Calu3 (cell line): ENCODE measurements around the gene MAVS. TPM values are rescaled to one million over a fixed set of nuclear protein-coding genes. Genes with fewer than 3 reads are reported as not detected.

Source experiments
- BruUV-seq: library from RNA; stranded (reverse); fragments of 400-500 nt; replicated peaks from 2 replicates; lab custom pipeline; 2021; lab: Mats Ljungman, UMichigan
- CTCF ChIA-PET: fragments of 300-600 bp; sonication (Branson Sonifier 250); formaldehyde crosslinking; loops from one replicate; lab custom pipeline; 2022; ENCODE audit warnings: antibody characterized with exemption; lab: Charles Lee
- DNase-seq: peaks from one replicate; pipeline ENCODE4 v3.0.0; 2022
- H3K27ac Mint-ChIP-seq: one replicate; pipeline ENCODE4 v1.8.0; 2022; ENCODE audit warnings: mixed read lengths; ENCODE audit not compliant: unreplicated experiment
- H3K27me3 Mint-ChIP-seq: one replicate; pipeline ENCODE4 v1.8.0; 2022; ENCODE audit warnings: mixed read lengths; ENCODE audit not compliant: unreplicated experiment
- H3K36me3 Mint-ChIP-seq: one replicate; pipeline ENCODE4 v1.8.0; 2022; ENCODE audit warnings: mild to moderate bottlenecking, moderate library complexity, mixed read lengths; ENCODE audit not compliant: insufficient read depth, unreplicated experiment
- H3K4me1 Mint-ChIP-seq: one replicate; pipeline ENCODE4 v1.8.0; 2022; ENCODE audit warnings: mild to moderate bottlenecking, low read depth, mixed read lengths; ENCODE audit not compliant: unreplicated experiment
- H3K4me3 Mint-ChIP-seq: one replicate; pipeline ENCODE4 v1.8.0; 2022; ENCODE audit warnings: mild to moderate bottlenecking, low read depth, moderate library complexity, mixed read lengths; ENCODE audit not compliant: unreplicated experiment
- H3K9me3 Mint-ChIP-seq: one replicate; pipeline ENCODE4 v1.8.0; 2022; ENCODE audit warnings: low read depth, mixed read lengths; ENCODE audit not compliant: unreplicated experiment
- CTCF ChIP-seq: fragments of 200-600 bp; IDR thresholded peaks from one replicate; pipeline ENCODE4 v1.8.0; 2022; ENCODE audit warnings: antibody characterized with exemption; ENCODE audit not compliant: unreplicated experiment
- intact Hi-C: fragments of 100-400 bp; cut with micrococcal nuclease; formaldehyde crosslinking; loops from one replicate; pipeline ENCODE4 v1.10.0; 2022; ENCODE audit not compliant: unreplicated experiment
- total RNA-seq: library from RNA; stranded (reverse); gene quantifications from 2 replicates; pipeline ENCODE4 v1.2.3, GENCODE V29; 2022

The MAVS gene
- total RNA-seq, 1 experiment from 2014 or later, result 29.8 TPM

GRCh38 chr20:3863317-3863716 lies 16.7 kb downstream of the MAVS start:
- TF ChIP-seq CTCF, result no peak
- no TSS peak for BruUV-seq
- no peak for DNase-seq
- Mint-ChIP-seq H3K27me3 (no peaks in the 10 kb centered on the region), H3K27ac (no peak overlapping the region), H3K4me3 (no peak overlapping the region), H3K36me3 (peaks cover 44% of the 10 kb centered on the region), H3K4me1 (no peaks in the 10 kb centered on the region), H3K9me3 (no peaks in the 10 kb centered on the region)
- CTCF ChIA-PET, result no interaction called here
- intact Hi-C loops, result no loop called here

- DNase-seq, result no peak
- no peak for TF ChIP-seq CTCF
- no peak overlapping the region for H3K4me3 Mint-ChIP-seq
- no peaks in the 10 kb centered on the region for H3K9me3 Mint-ChIP-seq
- no peak overlapping the region for H3K27ac Mint-ChIP-seq
- peaks cover 47% of the 10 kb centered on the region for H3K36me3 Mint-ChIP-seq
- no TSS peak for BruUV-seq
- H3K4me1 Mint-ChIP-seq, result no peaks in the 10 kb centered on the region
- intact Hi-C loops, result no loop called here
- CTCF ChIA-PET, result no interaction called here
- H3K27me3 Mint-ChIP-seq, result no peaks in the 10 kb centered on the region
These were observed 17.9 kb downstream of the MAVS start for GRCh38 chr20:3864518-3864917.

GRCh38 chr20:3865152-3865886 lies 18.7 kb downstream of the MAVS start:
- CTCF ChIA-PET, result no interaction called here
- intact Hi-C loops, result no loop called here
- TF ChIP-seq CTCF, result no peak
- Mint-ChIP-seq H3K27ac (no peak overlapping the region), H3K27me3 (no peaks in the 10 kb centered on the region), H3K36me3 (peaks cover 46% of the 10 kb centered on the region), H3K4me3 (no peak overlapping the region), H3K9me3 (no peaks in the 10 kb centered on the region), H3K4me1 (no peaks in the 10 kb centered on the region)
- BruUV-seq, result no TSS peak
- no peak for DNase-seq

DNA sequence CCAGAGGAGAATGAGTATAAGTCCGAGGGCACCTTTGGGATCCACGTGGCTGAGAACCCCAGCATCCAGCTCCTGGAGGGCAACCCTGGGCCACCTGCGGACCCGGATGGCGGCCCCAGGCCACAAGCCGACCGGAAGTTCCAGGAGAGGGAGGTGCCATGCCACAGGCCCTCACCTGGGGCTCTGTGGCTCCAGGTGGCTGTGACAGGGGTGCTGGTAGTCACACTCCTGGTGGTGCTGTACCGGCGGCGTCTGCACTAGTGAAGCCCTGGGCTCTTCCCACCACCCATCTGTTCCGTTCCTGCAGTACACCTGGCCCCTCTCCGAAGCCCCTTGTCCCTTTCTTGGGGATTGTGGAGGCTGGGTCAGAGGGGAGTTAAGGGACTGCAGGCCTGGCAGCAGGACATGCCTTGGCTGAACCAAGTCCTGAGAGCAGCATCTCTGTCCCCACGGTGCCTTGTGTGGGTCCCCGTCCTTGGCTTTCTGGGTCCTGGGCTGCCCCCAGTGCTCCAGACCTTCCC lies 19.3 kb downstream of the MAVS start:
- no peak overlapping the region for H3K27ac Mint-ChIP-seq
- H3K9me3 Mint-ChIP-seq, result no peaks in the 10 kb centered on the region
- CTCF ChIA-PET, result no interaction called here
- H3K27me3 Mint-ChIP-seq, result no peaks in the 10 kb centered on the region
- H3K4me1 Mint-ChIP-seq, result no peaks in the 10 kb centered on the region
- H3K4me3 Mint-ChIP-seq, result no peak overlapping the region
- intact Hi-C loops, result no loop called here
- no peak for DNase-seq
- TF ChIP-seq CTCF, result no peak
- peaks cover 45% of the 10 kb centered on the region for H3K36me3 Mint-ChIP-seq
- no TSS peak for BruUV-seq
